ENCODE measurements around the gene DOCK2.

DNA sequence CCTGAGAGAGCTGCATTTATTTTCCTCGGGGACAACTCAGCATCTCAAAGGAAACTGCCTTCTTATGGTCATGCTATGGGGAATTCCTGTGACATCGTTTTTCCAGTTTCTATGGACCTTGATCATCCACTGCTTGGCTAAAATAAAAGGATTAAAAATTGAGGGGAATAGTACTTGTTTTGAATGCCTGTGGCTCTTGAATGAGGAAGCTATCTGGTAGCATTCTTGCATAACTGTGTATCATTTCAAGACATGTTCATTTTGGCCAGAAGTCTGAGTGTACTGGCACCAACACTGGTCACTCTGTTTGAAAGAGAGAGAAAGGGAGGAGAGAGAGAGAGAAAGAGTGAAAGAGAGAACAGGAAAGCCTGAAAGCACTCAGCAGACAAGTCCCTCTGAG lies 116.7 kb downstream of the DOCK2 start:
- TF ChIP-seq, protein P1, sequence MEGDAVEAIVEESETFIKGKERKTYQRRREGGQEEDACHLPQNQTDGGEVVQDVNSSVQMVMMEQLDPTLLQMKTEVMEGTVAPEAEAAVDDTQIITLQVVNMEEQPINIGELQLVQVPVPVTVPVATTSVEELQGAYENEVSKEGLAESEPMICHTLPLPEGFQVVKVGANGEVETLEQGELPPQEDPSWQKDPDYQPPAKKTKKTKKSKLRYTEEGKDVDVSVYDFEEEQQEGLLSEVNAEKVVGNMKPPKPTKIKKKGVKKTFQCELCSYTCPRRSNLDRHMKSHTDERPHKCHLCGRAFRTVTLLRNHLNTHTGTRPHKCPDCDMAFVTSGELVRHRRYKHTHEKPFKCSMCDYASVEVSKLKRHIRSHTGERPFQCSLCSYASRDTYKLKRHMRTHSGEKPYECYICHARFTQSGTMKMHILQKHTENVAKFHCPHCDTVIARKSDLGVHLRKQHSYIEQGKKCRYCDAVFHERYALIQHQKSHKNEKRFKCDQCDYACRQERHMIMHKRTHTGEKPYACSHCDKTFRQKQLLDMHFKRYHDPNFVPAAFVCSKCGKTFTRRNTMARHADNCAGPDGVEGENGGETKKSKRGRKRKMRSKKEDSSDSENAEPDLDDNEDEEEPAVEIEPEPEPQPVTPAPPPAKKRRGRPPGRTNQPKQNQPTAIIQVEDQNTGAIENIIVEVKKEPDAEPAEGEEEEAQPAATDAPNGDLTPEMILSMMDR (IDR thresholded peaks at IDR 0.05) = no peak
- TF ChIP-seq POLR2A (IDR thresholded peaks at IDR 0.05) = no peak

Measured in adrenal gland (tissue), 5 donors.